Skeletal muscle tissue (tissue), 5 donors: Measurements from ENCODE around the gene DDX52. TPM values are rescaled to one million over a fixed set of nuclear protein-coding genes. Genes with fewer than 3 reads are reported as not detected.

Experiments used
- H3K27ac ChIP-seq: one replicate; pipeline ENCODE4 v1.7.0; 2013; ENCODE audit warnings: mild to moderate bottlenecking, low read depth, low read length, inconsistent platforms
- H3K27me3 ChIP-seq, 3 donors: one replicate each; pipeline ENCODE4 v1.7.0; 2013; ENCODE audit warnings: low read length in 3 of 3; ENCODE audit not compliant: control insufficient read depth in 3 of 3, insufficient read depth in 3 of 3
- H3K36me3 ChIP-seq, 3 donors: one replicate each; pipeline ENCODE4 v1.7.0; 2013; ENCODE audit warnings: low read length in 3 of 3; ENCODE audit not compliant: control insufficient read depth in 3 of 3, insufficient read depth in 3 of 3
- H3K4me1 ChIP-seq, 3 donors: one replicate each; pipeline ENCODE4 v1.7.0; 2013; ENCODE audit warnings: low read length in 3 of 3, mild to moderate bottlenecking in 3 of 3; ENCODE audit not compliant: control insufficient read depth in 3 of 3, insufficient read depth in 3 of 3
- H3K4me3 ChIP-seq, 3 donors: one replicate each; pipeline ENCODE4 v1.7.0; 2013; ENCODE audit warnings: low read length in 3 of 3
- H3K9ac ChIP-seq, 3 donors: one replicate each; pipeline ENCODE4 v1.7.0; 2013; ENCODE audit warnings: low read length in 3 of 3, mild to moderate bottlenecking in 3 of 3, moderate library complexity in 2 of 3, low read depth in 1 of 3
- H3K9me3 ChIP-seq, 3 donors: one replicate each; pipeline ENCODE4 v1.7.0; 2013; ENCODE audit warnings: low read length in 3 of 3; ENCODE audit not compliant: control insufficient read depth in 3 of 3
- small RNA-seq: library from RNA; depleted of rRNA; stranded (forward); fragments of <200 nt; gene quantifications from one replicate; pipeline ENCODE3, GENCODE V24; 2014
- total RNA-seq: library from RNA; depleted of rRNA; stranded (reverse); fragments of >200 nt; gene quantifications from one replicate; pipeline ENCODE4 v1.2.3, GENCODE V29; 2014
- donor health status: Osteomylitis.

DDX52 gene
- total RNA-seq, 1 donor from 2014 or later, result 21.4 TPM

DNA sequence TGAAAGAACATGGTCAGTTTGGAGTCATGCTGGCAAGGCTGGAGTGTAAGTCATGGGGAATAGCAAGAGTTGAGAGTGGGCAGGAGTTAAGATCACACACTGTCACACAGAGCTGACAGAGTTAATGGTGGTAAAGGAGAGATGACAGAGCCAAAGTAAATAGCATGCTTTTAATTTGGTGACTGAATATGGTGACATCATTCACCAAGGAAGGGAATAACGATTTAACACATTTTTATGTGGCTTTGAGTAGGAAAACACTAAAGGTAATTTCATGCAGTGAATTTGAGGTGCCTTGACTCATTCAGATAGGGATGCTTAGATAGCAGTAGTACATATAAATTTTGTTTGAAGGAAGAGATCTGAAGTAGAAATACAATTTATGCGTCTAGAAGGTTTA is 76.1 kb downstream of the DDX52 start:
- no peak overlapping the region for H3K27ac ChIP-seq
- no peaks in the 10 kb centered on the region for H3K9me3 ChIP-seq
- no peaks in the 10 kb centered on the region for H3K27me3 ChIP-seq
- H3K4me3 ChIP-seq, result no peak overlapping the region
- H3K36me3 ChIP-seq, result peaks cover 17 to 54% (median 37%) of the 10 kb centered on the region in 3 donors
- no peak overlapping the region for H3K9ac ChIP-seq
- H3K4me1 ChIP-seq, result no peaks in the 10 kb centered on the region

GRCh38 chr17:37564252-37564651 is 79.0 kb downstream of the DDX52 start:
- Histone ChIP-seq H3K36me3 (peaks cover 10 to 62% (median 42%) of the 10 kb centered on the region in 3 donors), H3K27me3 (no peaks in the 10 kb centered on the region), H3K4me3 (no peak overlapping the region), H3K4me1 (no peaks in the 10 kb centered on the region), H3K9ac (no peak overlapping the region), H3K27ac (no peak overlapping the region), H3K9me3 (no peaks in the 10 kb centered on the region)

DNA sequence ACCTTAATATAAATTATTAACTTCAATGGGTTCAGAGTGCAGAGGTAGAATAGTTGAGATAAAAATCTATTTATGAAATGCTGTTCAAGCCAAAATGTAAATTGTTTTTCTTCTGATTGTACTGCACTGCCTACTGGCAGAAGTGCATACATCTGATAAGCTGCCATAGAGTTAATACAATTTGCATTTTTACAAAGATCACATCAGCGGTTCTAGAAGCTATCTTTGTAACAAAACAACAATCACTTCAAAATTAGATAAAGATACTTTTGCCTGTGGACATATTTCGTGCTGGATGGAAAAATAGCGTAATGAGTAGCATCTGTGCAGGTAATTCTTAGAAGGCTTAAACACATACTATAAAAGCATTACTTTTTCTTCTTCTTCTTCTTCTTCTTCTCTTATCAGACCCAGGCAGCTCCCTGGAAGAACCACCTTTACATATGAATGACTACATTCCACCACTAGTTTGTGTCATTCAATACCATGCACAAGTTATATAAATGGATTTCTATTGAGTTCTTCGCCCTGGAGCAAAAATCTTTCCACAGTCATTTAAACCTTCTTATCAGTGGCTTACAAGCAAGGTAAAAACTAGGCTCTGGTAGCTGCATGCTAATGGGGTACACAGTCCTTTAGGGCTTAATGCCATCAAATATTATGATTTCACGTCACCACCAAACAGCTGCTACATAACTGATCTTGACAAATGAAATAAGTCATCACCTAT is 81.1 kb downstream of the DDX52 start:
- no peak overlapping the region for H3K9ac ChIP-seq
- H3K27ac ChIP-seq, result no peak overlapping the region
- no peaks in the 10 kb centered on the region for H3K4me1 ChIP-seq
- no peaks in the 10 kb centered on the region for H3K27me3 ChIP-seq
- no peaks in the 10 kb centered on the region for H3K9me3 ChIP-seq
- H3K36me3 ChIP-seq, result peaks cover 16 to 61% (median 48%) of the 10 kb centered on the region in 3 donors
- H3K4me3 ChIP-seq, result no peak overlapping the region

Small RNAs within 50 kb of the gene (small RNA-seq; reads per million reads assigned to genes)
- not detected for gene MIR378J

Other genes starting within 250 kb of the DDX52 start
- 26.6 TPM for gene ACACA, start 236.6 kb downstream of the DDX52 start, total RNA-seq
- gene TADA2A, start 236.6 kb downstream of the DDX52 start, total RNA-seq, result 28.7 TPM
- 9.4 TPM for gene DUSP14, start 153.6 kb downstream of the DDX52 start, total RNA-seq
- 29.2 TPM for gene SYNRG, start 34.0 kb downstream of the DDX52 start, total RNA-seq
- not detected for gene HNF1B, start 101.6 kb upstream of the DDX52 start, total RNA-seq